HG02623 (cell line): ENCODE data around the gene ARPC4.
"Not testable (repeated sequence)": the region's sequence is repeated elsewhere in the genome, so short reads cannot be mapped to it uniquely, and the experiment has no call there.

ENCODE experiments used
- ATAC-seq: cut with Tn5 transposase; IDR thresholded peaks from one replicate; pipeline ENCODE4 v1.9.1; 2021; ENCODE audit warnings: moderate library complexity; ENCODE audit not compliant: unreplicated experiment

The ARPC4 gene

DNA sequence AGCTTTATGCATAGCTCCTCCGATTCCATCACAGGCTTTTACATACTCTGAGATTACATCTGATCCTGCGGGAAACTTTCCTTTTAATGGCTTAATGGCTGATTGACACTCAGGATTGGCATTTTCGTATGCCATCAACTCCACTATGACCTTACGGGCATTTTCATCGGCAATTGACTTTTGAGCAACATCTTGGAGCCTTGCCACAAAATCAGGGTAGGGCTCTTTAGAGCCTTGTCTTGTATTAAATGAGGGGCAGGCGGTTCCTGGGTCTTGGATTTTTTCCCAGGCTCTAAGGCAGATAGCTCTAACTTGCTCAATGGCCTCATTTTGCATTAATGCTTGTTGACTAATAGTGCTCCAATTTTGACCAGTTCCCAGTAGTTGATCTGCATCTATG, 59.0 kb downstream of the ARPC4 start:
- not testable (repeated sequence) for ATAC-seq

DNA sequence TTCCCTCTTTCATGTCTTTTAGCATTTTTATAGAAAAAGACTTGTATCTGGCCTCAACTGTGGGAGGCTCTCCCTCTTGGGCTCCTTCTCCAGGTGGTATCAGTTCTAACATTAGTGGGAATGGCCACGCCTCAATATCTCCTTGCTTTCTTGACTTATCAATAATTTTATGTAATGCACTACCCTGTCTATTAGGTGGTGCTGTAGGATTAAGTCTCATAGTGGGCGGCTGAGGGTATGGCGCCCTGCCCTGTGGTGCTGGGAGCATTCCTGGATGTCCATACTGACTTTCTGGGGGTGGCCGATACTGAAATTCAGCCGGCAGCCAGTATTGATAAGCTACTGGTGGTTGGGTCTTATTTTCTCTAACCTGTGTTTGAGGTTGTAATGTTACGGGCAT, 59.6 kb downstream of the ARPC4 start:
- ATAC-seq: no peak

DNA sequence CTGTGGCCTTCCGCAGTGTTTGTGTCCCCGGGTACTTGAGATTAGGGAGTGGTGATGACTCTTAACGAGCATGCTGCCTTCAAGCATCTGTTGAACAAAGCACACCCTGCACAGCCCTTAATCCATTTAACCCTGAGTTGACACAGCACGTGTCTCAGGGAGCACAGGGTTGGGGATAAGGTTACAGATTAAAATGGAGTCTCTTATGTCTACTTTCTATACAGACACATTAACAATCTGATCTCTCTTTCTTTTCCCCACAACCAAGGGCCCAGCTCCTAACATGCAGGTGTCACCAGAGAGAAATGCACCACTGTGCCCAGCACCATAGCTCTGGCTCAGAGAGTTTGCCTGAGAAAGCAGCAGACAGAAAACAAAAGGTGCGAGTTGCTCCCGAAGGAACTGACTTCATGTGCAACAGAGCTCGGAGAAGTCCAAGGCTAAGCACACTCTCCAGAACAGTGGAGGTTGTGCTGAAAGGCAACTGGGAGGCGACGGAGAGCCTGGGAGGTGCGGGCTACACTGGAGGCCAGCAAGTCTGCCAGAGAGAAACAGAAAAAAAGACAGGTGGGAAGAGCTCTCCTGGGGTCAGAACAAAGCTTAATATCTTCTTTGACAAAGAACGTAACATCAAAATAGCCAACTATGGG, 61.5 kb downstream of the ARPC4 start:
- ATAC-seq: not testable (repeated sequence)

DNA sequence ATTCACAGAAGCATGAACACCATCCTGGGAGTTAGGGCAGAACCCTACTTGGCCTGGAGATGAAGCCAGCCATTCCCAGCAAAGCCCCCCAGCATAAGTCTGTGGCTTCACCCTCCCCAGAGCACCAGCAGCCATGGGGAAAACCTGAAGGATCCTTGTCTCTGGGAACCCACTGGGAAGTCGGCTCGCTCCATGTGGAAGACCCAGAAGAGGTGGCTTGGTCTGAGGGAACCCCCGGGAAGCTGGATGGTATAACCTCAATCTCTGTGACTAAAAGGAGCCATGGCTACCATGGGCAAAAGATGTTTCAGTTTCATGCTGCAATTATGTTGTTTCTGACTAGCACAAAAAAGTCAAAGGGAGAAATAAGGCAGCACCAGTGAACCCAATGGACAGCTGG, 62.7 kb downstream of the ARPC4 start:
- no peak for ATAC-seq
